Activated CD8-positive, alpha-beta T cell treated with anti-CD3 and anti-CD28 coated beads for 36 hours (primary cell): Measurements from ENCODE around the gene ARFIP1. TPM values are rescaled to one million over a fixed set of nuclear protein-coding genes. Genes with fewer than 3 reads are reported as not detected.

Experiments used
- ATAC-seq: fragments of 200-7000 bp; cut with Tn5 transposase; one replicate; pipeline ENCODE4 v1.10.0; 2021; ENCODE audit warnings: mild to moderate bottlenecking, moderate library complexity
- CTCF ChIA-PET: fragments of 350-600 bp; sonication (Branson Sonifier 250); formaldehyde crosslinking; loops from one replicate; lab custom pipeline; 2021; ENCODE audit warnings: antibody characterized with exemption; lab: Charles Lee
- POLR2A ChIA-PET: fragments of 350-600 bp; sonication (Branson Sonifier 250); formaldehyde crosslinking; loops from one replicate; lab custom pipeline; 2021; ENCODE audit warnings: antibody characterized with exemption; lab: Charles Lee
- DNase-seq: peaks from one replicate; pipeline ENCODE4 v3.0.0-alpha.2; 2020
- H3K27ac Mint-ChIP-seq: one replicate; pipeline ENCODE4 v1.8.0; 2021; ENCODE audit warnings: mild to moderate bottlenecking, mixed read lengths
- H3K27me3 Mint-ChIP-seq: one replicate; pipeline ENCODE4 v1.8.0; 2021; ENCODE audit warnings: mixed read lengths
- H3K36me3 Mint-ChIP-seq: one replicate; pipeline ENCODE4 v1.8.0; 2021; ENCODE audit warnings: low read depth, mixed read lengths
- H3K4me1 Mint-ChIP-seq: one replicate; pipeline ENCODE4 v1.8.0; 2021; ENCODE audit warnings: low read depth, mixed read lengths
- H3K4me3 Mint-ChIP-seq: one replicate; pipeline ENCODE4 v1.8.0; 2021; ENCODE audit warnings: mild to moderate bottlenecking, moderate library complexity, mixed read lengths
- H3K9me3 Mint-ChIP-seq: one replicate; pipeline ENCODE4 v1.8.0; 2021; ENCODE audit warnings: mixed read lengths
- intact Hi-C: fragments of 100-400 bp; cut with micrococcal nuclease; formaldehyde crosslinking; loops from one replicate; pipeline ENCODE4 v1.10.0; 2022
- total RNA-seq, 2 experiments: library from RNA; stranded (reverse); gene quantifications; one replicate each; pipeline ENCODE4 v1.2.3, GENCODE V29; 2021
- TF ChIP-seq, protein P1 (sequence below): fragments of 200-600 bp; IDR thresholded peaks from one replicate; pipeline ENCODE4 v1.8.0; 2022; ENCODE audit warnings: antibody characterized with exemption, mild to moderate bottlenecking

ARFIP1 gene
- total RNA-seq, 2 experiments from 2014 or later = 7.2 to 8.9 TPM

GRCh38 chr4:152941411-152941810 lies 161.7 kb downstream of the ARFIP1 start:
- POLR2A ChIA-PET = no interaction called here
- Mint-ChIP-seq H3K4me3 (no peak overlapping the region), H3K27me3 (peaks cover 23% of the 10 kb centered on the region), H3K36me3 (no peaks in the 10 kb centered on the region), H3K27ac (no peak overlapping the region), H3K4me1 (peaks cover 9% of the 10 kb centered on the region), H3K9me3 (no peaks in the 10 kb centered on the region)
- CTCF ChIA-PET = interaction anchor here (1.5 kb wide), 1 partner anchor 187 kb away, joined by 5 read pairs; no protein-coding TSS in a partner anchor
- ATAC-seq = no peak
- intact Hi-C loops = no loop called here
- TF ChIP-seq, protein P1, sequence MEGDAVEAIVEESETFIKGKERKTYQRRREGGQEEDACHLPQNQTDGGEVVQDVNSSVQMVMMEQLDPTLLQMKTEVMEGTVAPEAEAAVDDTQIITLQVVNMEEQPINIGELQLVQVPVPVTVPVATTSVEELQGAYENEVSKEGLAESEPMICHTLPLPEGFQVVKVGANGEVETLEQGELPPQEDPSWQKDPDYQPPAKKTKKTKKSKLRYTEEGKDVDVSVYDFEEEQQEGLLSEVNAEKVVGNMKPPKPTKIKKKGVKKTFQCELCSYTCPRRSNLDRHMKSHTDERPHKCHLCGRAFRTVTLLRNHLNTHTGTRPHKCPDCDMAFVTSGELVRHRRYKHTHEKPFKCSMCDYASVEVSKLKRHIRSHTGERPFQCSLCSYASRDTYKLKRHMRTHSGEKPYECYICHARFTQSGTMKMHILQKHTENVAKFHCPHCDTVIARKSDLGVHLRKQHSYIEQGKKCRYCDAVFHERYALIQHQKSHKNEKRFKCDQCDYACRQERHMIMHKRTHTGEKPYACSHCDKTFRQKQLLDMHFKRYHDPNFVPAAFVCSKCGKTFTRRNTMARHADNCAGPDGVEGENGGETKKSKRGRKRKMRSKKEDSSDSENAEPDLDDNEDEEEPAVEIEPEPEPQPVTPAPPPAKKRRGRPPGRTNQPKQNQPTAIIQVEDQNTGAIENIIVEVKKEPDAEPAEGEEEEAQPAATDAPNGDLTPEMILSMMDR = no peak
- DNase-seq = no peak

- no peaks in the 10 kb centered on the region for H3K9me3 Mint-ChIP-seq
- POLR2A ChIA-PET = no interaction called here
- ATAC-seq (no peak), DNase-seq (no peak)
- H3K4me1 Mint-ChIP-seq = peaks cover 9% of the 10 kb centered on the region
- intact Hi-C loops = no loop called here
- H3K36me3 Mint-ChIP-seq = no peaks in the 10 kb centered on the region
- no peak overlapping the region for H3K4me3 Mint-ChIP-seq
- TF ChIP-seq, protein P1 = no peak
- peaks cover 23% of the 10 kb centered on the region for H3K27me3 Mint-ChIP-seq
- no peak overlapping the region for H3K27ac Mint-ChIP-seq
- CTCF ChIA-PET = no interaction called here
Measured at GRCh38 chr4:152942346-152942745, 162.6 kb downstream of the ARFIP1 start.

- no peak for ATAC-seq
- Mint-ChIP-seq H3K4me3 (no peak overlapping the region), H3K27ac (no peak overlapping the region), H3K4me1 (no peaks in the 10 kb centered on the region), H3K36me3 (no peaks in the 10 kb centered on the region), H3K27me3 (peaks cover 19% of the 10 kb centered on the region), H3K9me3 (no peaks in the 10 kb centered on the region)
- intact Hi-C loops = no loop called here
- ChIA-PET CTCF (interaction anchor here (1.0 kb wide), 1 partner anchor 11 kb away, joined by 4 read pairs; no protein-coding TSS in a partner anchor), POLR2A (no interaction called here)
- TF ChIP-seq, protein P1 = no peak
- no peak for DNase-seq
Measured at GRCh38 chr4:152943672-152944071, 163.9 kb downstream of the ARFIP1 start.

DNA sequence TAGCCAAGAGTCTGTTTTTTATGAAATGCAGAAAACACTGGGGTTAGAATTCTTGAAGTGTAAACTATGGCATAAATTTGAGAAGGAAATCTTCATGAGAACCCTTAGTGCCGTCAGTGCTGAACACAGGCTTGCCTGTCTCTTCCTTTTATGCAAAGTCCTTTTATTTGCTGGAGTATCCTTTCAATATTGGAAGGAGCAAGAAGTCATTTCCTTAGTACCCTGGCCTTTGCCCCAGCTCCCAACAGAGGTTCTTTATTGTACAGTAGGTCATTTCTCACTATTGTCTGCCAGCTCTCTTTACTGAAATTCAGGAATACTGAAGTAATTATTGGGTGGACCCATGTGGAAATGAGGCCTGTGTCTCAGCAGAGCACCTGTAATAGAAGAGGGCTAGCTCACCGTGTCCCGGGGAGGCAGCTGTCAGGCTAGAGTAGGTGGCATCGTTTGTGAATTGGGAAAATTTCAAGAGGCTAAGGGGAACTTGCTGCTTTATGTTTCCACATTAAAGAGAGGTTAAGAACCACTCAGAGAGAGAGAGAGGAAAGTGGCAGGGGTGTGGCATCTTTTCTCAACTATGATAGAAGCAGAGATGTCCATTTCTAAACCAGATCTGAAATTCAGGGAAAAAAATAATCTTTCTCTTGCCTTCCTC lies 165.0 kb downstream of the ARFIP1 start:
- peaks cover 9% of the 10 kb centered on the region for H3K27me3 Mint-ChIP-seq
- no peak overlapping the region for H3K4me3 Mint-ChIP-seq
- no peak overlapping the region for H3K27ac Mint-ChIP-seq
- intact Hi-C loops = no loop called here
- H3K36me3 Mint-ChIP-seq = no peaks in the 10 kb centered on the region
- TF ChIP-seq, protein P1 = no peak
- ATAC-seq (no peak), DNase-seq (no peak)
- H3K9me3 Mint-ChIP-seq = no peaks in the 10 kb centered on the region
- POLR2A ChIA-PET = no interaction called here
- H3K4me1 Mint-ChIP-seq = no peaks in the 10 kb centered on the region
- CTCF ChIA-PET = interaction anchor here (1.0 kb wide), 1 partner anchor 10 kb away, joined by 4 read pairs; no protein-coding TSS in a partner anchor

- intact Hi-C loops = no loop called here
- Mint-ChIP-seq H3K4me3 (no peak overlapping the region), H3K9me3 (no peaks in the 10 kb centered on the region), H3K36me3 (no peaks in the 10 kb centered on the region), H3K27me3 (peaks cover 6% of the 10 kb centered on the region), H3K27ac (no peak overlapping the region), H3K4me1 (no peaks in the 10 kb centered on the region)
- POLR2A ChIA-PET = interaction anchor here (0.6 kb wide), 1 partner anchor 141 kb away, joined by 3 read pairs; no protein-coding TSS in a partner anchor
- ATAC-seq (no peak), DNase-seq (no peak)
- TF ChIP-seq, protein P1 = no peak
- CTCF ChIA-PET = no interaction called here
Measured at GRCh38 chr4:152945639-152946038, 165.9 kb downstream of the ARFIP1 start.
